Measurements from ENCODE around the gene GOLM1. TPM values are rescaled to one million over a fixed set of nuclear protein-coding genes. Genes with fewer than 3 reads are reported as not detected.
A peak's percentile ranks its signal among the peaks of the same experiment; 100 is the strongest.

Gene GOLM1
- total and polyA plus RNA-seq, 2 of the 13 experiments (the other 11 are each of a cell fraction or from before 2014, with no cell fraction given) = 0.20 to 0.30 TPM

GRCh38 chr9:86093788-86094555 lies 5.4 kb downstream of the GOLM1 start (continued):
- TF ChIP-seq FOXA3 (CRISPR knock-in tag; IDR thresholded peaks at IDR 0.05) (peak; percentile 98), EP300 (IDR thresholded peaks at IDR 0.05; ENCODE audit: low read depth in 2 of 2, low read length in 2 of 2) (peak in 1 of 2 experiments; percentile 50; a peak in 2 of 4 replicates), EP300 (CRISPR knock-in tag; IDR thresholded peaks at IDR 0.05; ENCODE audit: borderline replicate concordance) (peak; percentile 23; the same call in 1 of the 2 replicates), ZNF558 (CRISPR knock-in tag; IDR thresholded peaks at IDR 0.05; ENCODE audit: borderline replicate concordance) (no peak), CEBPZ (IDR thresholded peaks at IDR 0.05; ENCODE audit: low read length) (no peak), NFIC (IDR thresholded peaks at IDR 0.05; ENCODE audit: low read length) (peak; percentile 97), PHF5A (CRISPR knock-in tag; IDR thresholded peaks at IDR 0.05; ENCODE audit: low read depth, unreplicated experiment) (no peak), ZNF441 (CRISPR knock-in tag; IDR thresholded peaks at IDR 0.05; ENCODE audit: borderline replicate concordance) (no peak), ZBTB33 (CRISPR knock-in tag; IDR thresholded peaks at IDR 0.05) (0 out of 2 replicates have a peak, but pooled peaks have one; percentile 13), NR2F1 (CRISPR knock-in tag; IDR thresholded peaks at IDR 0.05) (peak; percentile 76 to 91; a peak in 3 of 4 replicates), ZNF503 (CRISPR knock-in tag; IDR thresholded peaks at IDR 0.05) (peak; percentile 100), AKAP8 (CRISPR knock-in tag; IDR thresholded peaks at IDR 0.05) (0 out of 2 replicates have a peak, but pooled peaks have one; percentile 57), ATF4 (CRISPR knock-in tag; IDR thresholded peaks at IDR 0.05) (no peak), NFYB (CRISPR knock-in tag; IDR thresholded peaks at IDR 0.05) (peak; percentile 19; the same call in 1 of the 2 replicates), ATF5 (CRISPR knock-in tag; IDR thresholded peaks at IDR 0.05; ENCODE audit: low read depth) (no peak), HDAC1 (CRISPR knock-in tag; IDR thresholded peaks at IDR 0.05) (peak; percentile 94), GLMP (CRISPR knock-in tag; IDR thresholded peaks at IDR 0.05; ENCODE audit: borderline replicate concordance) (no peak), CBFB (CRISPR knock-in tag; IDR thresholded peaks at IDR 0.05) (peak; percentile 84)
